ENCODE data around the gene FAR2.
"Not testable (repeated sequence)": the region's sequence is repeated elsewhere in the genome, so short reads cannot be mapped to it uniquely, and the experiment has no call there.

FAR2 gene

DNA sequence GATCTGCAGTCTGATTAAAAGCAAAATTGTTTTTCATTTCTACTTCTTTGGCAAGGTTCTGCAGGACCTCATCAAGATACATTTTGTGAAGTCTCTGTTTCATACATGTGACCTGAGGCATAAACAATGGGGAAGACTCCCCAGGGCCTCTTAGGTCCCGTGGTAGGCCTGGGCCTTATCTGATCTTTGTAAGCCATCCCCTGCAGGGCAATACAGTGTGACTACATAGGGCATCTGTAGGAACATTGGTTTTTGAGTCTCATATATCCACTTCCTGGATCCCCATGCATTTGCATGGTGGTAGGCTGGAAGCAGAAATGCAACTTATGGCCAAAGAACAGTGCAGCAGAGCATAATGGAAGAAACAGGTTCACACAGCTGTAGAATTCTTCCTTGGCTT lies 6.0 kb downstream of the FAR2 start:
- DNase-seq = no peak

DNA sequence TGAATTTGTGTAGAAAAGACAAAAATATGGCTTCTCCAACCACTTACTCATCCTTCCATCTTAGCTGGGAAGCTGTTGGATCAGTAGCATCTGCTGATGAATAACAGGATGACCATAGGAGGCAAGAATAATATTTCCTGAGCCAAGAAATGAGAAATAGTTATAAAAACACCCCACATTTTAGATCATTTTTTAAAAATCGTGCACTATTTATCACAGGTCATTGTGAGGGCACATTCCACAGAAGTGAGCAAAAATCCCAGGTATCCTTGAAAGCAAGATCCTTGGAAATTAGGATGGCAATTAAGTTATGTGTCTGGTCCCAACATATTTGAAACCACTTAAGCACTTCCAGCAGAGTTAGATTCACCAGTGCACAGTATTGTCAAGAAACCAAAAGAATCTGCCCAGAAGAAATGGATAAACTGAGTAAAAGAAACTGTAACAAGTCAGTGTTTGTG lies 8.4 kb downstream of the FAR2 start:
- no peak for DNase-seq

DNA sequence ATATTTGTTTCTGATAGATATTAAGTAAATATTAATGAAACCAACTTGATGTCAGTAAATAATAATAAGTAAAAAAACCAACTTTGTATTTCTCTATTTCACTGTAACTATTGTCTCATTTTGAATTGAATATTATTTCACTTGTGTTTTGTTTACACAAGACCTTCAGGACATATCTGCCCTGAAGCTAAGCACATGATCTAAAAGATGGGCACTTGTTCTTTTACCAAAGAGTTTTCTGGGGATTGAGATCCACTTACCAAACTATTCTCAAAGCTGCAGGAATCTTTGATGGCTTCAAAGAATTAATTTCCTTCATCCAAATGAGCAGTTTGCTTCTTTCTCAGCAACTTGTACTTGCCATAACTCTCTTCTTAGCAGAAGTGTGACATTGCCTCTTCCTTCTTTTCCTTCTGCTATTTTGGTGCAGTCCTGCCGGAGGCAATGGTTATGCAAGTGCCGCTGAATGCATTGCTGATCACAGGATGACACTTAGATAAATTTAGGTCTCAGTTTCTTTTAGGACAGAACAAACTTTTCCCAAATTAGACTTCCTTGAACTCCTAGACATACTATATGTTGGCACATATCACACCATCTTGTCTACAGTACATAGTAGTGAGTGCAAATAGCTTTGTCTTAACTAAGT lies 9.2 kb downstream of the FAR2 start:
- DNase-seq = no peak

DNA sequence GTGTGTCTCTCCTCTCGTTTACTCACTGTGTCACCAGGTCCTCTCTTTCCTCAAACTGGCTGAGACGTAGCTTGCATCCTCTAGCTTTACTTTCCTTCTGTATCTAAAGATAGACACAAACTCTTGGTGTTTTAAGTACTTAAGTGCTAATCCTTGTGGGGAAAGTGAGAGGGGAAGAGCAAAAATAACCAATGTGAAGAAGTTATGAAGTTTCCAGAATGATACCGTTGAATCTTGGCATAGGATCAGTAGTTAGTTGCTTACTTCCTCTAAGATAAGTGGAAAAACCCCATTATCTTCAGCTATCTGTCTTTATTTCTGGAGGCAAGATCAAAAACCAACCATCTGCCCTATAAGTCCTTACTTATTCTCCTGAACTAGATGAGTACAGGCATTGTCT lies 10.6 kb downstream of the FAR2 start:
- no peak for DNase-seq

DNA sequence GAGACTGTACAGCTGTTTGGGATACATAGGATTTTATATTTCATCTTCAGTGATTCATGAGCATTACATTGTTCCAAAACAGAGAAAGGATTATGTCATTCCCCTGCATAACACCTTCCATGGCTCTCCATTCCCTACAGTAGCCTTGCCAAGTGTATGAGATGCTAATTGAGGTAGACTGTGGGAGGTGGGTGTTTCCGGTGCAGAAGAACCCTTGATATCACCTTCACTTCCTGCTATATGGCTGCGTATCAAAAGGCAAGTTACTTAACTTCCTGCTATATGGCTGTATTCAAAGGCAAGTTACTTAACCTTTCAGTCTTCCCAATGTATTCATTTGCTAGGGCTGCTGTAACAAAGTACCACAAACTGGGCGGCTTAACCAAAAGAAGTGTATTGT lies 11.2 kb downstream of the FAR2 start:
- no peak for DNase-seq

DNA sequence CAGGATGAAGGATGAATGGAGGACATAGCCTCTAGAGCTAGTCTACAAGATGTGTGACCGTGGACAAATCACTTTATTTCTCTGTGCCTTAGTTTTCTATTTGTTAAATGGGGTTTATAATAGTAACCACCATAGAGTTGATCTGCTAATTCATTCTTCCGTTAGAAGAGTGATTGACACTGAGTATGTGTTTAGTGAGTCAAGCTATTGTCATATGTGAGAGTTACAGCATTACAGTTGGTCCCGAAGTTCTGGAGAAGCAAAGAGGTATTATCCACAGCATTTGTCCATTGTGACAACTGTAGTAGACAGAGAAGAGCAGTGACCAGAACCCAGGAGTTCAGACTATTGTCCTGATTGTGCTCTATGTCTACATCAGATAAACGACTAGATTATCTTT lies 14.1 kb downstream of the FAR2 start:
- DNase-seq = no peak

DNA sequence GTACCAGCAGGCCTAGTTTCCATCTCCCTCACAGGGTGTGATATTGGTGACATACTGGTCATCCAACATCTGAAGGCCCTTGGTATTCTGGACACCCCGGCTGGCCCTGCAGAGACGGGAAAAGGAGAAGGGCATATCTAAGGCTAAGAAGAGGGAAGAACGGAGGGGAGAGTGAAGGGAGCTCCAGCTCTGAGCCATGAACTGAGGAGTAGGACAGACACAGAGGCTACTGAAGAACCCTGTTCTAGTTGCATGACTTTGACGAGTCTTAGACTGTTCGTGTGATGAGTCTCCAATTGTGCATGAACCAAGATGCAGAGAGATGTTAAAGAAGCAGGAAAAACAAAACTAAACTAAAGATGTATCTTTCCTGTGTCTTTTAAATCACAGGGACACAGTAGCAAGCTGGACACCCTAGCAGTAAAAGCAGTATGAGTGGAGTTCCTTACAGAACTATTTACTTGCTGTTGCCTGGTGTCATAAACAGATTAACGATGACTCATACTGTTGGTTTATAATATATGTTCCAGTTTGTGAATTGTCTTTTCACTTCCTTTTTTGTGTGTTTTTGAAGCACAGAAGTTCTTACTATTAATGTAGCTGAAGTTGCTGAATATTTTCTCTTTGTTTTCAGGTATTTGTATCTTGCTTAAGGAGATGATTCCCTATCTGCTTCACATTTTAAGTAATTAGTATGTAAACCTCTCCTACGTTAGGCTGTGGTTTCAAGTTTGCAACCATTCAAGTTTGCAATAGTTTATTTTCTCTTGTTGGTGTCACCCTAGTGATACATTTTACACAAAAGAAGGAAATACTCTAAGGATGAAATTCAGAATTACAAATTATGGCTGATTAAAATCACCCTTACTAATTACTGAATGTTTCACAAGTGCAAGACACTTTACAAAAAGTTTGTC lies 15.7 kb downstream of the FAR2 start:
- DNase-seq = no peak

DNA sequence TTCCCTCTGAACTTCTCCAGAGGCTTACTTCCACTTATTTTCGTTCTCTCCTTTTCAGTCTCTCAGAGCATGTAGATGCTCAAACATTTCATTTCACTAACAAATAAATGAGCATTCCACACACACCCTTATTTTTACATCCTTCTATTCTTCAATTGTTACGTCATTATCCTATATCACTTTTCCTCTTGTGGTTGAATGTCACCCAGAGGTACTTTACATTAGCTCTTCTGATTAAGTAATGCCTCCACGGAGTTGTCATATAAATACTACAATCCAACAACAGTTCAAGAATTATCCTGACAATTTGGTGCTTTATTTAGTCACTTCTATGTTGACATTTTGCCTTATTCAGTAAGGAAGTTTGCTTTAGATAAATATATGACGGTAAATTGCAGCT lies 18.4 kb downstream of the FAR2 start:
- no peak for DNase-seq

DNA sequence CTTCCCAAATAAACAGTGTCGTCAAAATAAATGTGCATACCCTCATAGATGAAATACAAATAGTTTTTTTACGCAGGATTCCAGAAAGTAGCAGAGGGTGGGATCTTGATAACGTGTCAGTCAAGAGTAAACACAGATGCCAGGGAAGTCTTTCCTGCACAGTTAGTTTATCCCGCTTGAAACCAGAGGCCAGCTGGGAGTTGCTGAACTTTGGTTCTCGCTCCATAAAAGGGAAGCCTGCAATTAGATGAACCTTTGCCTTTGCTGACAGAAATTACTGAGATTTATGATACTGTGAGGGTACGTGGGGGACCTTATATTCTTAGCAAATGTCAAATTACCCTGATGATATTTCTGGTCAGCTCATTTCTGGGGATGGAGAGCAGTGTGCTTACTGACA lies 18.9 kb downstream of the FAR2 start:
- DNase-seq = no peak

DNA sequence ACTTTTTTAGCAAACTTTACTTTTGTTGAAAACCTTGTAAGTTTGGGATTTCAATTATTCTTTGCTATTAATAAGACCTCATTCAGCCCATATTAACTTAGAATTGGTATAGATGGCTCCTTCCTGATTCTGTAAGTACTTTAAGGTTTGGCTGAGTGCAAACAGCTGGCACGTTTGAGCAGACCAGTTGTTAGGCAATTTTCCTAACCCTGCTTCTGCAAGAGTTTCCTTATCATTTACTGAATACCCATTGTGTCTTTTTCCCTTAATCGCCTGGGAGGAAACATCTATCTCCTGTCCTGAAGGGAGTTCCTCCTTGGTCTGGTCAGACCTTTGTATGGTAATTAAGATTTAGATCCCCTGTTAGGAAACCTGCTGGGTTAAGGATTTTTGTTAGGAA lies 20.9 kb downstream of the FAR2 start:
- DNase-seq = not testable (repeated sequence)

DNA sequence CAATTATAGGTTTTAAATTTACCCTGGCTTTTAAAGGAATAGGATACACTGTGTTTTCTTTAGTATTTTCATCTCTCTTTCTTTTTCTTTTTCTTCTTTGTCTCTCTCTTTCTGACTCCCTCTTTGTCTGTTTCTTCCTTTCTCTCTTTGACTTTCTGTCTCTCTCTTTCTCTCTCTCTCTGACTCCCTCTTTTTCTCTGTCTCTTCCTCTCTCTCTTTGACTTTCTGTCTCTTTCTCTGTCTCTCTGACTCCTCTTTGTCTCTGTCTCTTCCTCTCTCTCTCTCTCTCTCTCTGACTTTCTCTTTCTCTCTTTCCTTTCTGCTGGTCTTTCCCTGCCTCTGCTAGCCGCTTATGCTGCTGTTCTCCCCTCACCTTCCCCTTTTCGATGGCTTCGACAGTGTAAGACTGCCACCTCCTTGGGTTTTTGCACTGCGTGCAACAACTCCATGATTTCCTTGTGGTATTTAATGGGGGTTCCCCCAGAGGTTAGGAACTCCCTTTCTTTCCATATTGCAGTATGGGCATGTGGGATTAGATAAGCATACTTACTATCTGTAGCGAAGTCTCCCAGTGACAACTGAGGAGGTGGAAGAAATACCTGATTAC lies 21.5 kb downstream of the FAR2 start:
- not testable (repeated sequence) for DNase-seq

DNA sequence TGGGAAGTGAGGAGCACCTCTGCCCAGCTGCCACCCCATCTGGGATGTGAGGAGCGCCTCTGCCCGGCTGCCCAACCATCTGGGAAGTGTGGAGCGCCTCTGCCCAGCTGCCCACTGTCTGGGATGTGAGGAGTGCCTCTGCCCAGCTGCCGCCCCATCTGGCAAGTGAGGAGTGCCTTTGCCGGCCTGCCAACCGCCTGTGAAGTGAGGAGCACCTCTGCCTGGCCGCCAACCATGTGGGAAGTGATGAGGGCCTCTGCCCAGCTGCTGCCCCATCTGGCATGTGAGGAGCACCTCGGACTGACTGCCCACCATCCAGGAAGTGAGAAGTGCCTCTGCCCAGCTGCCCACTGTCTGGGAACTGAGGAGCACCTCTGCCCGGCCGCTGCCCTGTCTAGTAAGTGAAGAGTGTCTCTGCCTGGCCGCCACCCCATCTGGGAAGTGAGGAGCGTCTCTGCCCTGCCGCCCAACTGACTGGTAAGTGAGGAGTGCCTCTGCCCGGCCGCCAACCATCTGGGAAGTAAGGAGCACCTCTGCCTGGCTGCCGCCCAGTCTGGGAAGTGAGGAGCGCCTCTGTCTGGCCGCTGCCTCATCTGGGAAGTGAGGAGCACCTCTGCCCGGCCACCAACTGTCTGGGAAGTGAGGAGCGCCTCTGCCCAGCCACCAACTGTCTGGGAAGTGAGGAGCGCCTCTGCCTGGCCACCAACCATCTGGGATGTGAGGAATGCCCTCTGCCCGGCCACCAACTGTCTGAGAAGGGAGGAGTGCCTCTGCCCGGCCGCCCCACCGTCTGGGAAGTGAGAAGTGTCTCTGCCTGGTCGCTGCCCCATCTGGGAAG lies 22.6 kb downstream of the FAR2 start:
- no peak for DNase-seq

DNA sequence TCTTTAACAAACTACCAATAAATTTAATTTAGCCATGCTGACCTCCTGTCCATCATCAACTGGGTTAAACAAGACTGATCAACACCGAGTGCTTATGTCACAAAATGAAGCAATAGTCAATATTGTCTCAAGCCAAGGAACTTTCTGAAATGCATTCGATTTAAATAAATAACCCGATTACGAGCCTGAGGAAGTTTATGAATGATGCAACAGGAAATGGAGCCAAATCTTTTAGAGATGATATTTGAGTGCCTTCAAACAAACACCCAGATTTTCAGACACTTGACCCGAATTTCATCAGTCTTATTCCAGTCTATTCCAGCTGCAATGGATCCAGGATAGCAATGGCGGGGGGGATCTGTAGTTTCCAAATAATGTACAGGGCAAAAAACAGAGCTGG lies 27.9 kb downstream of the FAR2 start:
- DNase-seq = no peak

DNA sequence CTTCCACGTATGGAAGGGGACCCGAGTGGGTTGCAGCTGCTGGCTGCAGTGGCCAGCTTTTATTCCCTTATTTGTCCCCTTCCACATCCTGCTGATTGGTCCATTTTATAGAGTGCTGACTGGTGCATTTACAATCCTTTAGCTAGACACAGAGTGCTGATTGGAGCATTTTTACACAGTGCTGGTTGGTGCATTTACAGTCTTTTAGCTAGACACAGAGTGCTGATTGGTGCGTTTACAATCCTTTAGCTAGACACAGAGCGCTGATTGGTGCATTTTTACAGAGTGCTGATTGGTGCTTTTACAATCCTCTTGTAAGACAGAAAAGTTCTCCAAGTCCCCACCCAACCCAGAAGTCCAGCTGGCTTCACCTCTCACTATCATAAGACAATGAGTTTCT lies 33.2 kb downstream of the FAR2 start:
- not testable (repeated sequence) for DNase-seq

DNA sequence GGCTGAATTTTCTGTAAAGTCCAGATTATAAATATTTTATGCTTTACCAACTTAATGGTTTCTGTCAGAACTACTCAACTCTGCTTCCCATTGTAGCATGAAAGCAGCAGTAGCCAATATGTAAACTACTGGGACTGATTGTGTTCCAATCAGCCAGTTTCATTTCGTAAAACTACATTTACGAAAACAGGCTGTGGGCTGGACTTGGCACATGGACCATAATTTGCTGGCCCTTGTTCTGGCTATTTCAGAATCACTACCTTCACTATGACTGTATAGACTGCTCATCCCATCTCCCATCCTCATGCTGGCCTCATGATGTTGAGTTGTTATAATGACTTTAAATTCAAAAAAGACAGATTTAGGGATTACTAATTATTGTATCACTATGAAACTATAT lies 38.7 kb downstream of the FAR2 start:
- DNase-seq = no peak

DNA sequence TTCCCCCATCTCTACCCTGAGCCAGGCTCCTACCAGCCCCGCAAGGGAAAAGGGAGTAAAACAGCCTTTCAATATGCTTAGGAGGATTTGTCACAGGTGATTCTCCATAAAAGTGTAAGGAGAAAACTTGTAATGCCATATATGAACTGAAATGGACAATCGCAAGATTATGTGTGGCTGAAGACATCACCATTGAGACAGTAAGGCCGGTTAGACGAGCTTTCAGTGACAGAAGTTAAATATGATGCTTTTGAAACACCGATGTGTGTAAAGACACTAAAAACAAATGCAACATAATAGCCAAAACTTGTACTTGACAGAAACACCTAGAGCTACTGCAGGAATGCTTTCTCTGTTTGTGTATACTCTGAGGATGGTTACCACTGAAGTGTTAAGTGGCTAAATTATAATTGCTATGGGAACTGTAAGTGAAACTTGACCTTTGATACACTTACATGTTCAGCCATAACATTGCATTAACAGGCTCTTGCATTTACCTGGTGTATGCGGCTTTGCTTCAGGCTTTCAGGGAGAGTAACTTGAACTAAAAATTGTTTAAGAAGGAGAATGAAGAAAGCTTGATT lies 42.3 kb downstream of the FAR2 start:
- DNase-seq = no peak

DNA sequence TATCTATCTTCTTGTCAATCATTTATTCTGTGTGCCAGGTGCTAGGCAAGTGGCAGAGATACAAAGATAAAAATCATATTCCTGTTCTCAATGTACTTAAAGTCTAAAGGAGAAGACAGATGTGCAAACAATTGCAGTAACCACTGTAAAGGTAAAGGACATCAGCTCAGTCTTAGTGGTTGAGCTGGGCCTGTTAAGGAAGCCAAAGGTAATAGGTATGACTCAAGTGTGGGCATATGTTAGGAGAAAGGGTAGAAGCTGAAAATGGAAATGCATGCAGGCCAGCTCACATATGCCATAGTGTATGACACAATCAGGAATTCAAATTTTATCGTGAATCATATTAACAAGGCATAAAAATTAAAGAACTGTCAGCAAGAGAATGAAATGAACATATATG lies 49.8 kb downstream of the FAR2 start:
- DNase-seq = no peak

DNA sequence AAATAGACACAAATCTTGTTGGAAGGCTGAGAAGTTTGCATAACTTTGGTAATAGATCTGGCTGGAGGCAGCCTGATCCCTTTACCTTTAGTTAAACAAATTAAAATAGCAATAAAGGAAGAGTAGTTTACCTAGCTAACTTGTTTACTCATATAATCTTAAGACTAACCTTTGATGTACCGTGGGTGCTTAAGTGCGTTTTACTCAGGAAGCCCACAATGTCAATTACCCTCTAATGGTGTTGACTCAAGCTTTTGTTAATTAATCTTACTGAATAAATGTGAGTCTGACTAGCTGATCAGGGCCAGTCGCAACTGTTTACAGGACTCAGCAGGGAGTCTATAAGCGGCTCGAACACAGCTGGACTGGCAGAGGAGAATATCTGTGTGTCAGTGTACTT lies 51.5 kb downstream of the FAR2 start:
- DNase-seq = no peak

DNA sequence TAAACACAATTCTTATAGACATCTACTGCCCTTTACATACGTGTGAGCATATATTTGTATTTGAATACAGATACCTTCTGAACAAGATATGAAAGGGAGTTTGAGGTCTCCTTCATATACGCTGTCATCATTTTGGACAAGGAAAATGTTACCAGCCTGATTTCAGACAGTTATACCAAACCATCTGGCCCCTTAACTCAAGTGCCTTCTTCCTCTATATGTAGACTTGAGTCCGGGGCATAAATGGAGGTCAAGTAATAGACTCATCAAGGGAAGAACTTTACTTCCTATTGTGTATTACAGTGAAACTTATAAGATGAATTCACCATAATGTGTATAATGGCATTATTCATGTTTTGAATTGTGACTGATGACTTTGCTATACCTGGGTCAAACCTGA lies 52.2 kb downstream of the FAR2 start:
- DNase-seq = no peak

DNA sequence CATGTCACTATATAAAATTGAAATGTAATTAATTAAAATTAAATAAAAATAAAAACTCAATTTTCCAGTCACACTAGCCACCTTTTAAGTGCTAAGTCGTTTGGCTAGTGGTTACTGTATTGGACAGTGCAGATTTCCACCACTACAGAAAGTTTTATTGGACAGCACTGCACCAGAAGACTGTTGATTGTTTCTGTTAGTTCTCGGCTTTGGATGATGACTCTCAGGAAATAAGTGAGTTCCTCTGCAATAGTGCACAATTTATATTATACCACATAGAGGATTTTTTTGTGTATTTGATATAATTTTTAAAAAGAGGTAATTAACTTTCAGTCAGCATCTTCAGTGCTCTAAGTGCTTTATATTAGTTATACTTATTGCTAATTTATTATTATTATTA lies 52.7 kb downstream of the FAR2 start:
- no peak for DNase-seq

DNA sequence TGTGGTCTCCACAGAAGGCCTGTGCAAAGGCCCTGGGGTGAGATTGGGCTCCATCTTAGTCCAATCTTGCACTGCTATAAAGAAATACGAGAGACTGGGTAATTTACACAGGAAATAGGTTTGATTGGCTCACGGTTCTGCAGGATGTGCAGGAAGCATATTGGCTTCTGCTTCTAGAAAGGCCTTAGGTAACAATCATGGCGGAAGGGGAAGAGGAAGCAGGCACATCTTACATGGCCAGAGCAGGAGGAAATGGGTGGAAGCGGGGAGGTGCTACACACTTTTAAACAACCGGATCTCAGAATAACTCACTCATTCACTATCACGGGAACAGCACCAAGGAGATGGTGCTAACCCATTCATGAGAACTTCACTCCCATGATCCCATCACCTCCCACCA lies 55.4 kb downstream of the FAR2 start:
- DNase-seq = no peak

DNA sequence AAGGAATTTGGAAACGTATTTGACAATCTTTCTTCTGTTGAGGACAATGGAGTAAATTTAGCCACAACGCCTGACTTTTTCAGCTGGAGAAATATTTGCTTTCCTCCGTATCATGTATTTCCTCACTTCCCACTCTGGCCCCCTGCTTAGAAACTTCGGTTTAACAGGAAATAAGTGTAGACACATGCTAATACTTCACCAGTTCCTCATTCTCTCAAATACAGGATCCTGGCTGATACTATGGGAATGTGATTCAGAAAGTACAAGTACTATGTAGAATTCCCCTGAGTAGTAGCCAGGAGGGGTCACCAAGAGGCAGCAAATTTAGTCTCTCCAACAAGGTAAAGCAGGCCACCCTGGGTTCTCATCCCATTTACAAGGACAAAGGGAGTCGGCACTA lies 58.0 kb downstream of the FAR2 start:
- no peak for DNase-seq

DNA sequence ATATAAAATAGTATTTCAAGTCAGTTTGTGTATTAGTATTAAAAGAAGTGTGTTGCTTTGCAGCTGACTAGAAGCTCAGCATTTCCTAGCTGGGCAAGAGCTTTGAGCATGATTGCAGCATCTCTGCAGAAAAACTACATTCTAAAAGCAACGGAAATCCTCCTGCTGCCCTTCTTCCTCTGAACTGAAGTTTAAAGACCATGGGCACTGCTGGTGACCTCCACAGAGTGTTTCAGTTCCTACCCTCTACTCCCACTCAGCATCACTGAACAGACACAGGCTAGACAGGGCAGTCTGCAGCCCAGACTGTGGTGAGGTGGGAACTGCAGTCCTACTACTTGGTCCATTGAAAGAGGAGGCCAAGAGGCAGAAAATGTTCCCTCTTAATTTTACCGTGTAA lies 59.0 kb downstream of the FAR2 start:
- DNase-seq = no peak
